HepG2 (cell line): Measurements from ENCODE around the gene MYLK3. TPM values are rescaled to one million over a fixed set of nuclear protein-coding genes. Genes with fewer than 3 reads are reported as not detected.
A peak's percentile ranks its signal among the peaks of the same experiment; 100 is the strongest.

ENCODE experiments used
- BCLAF1 ChIP-seq: fragments of 450-650 bp; IDR thresholded peaks from 2 replicates; pipeline ENCODE4 v1.6.1; 2017; ENCODE audit warnings: mild to moderate bottlenecking
- BORCS8-MEF2B ChIP-seq: sonication (generic); formaldehyde crosslinking; IDR thresholded peaks from 2 replicates; pipeline ENCODE4 v1.8.0; 2022; ENCODE audit warnings: mild to moderate bottlenecking, missing genetic modification reagents
- MIER3 ChIP-seq: IDR thresholded peaks from 2 replicates; pipeline ENCODE4 v1.6.1; 2016; ENCODE audit warnings: missing compliant biosample characterization, borderline replicate concordance
- NKX3-1 ChIP-seq: sonication (generic); formaldehyde crosslinking; IDR thresholded peaks from 2 replicates; pipeline ENCODE4 v1.5.0; 2020; ENCODE audit warnings: missing genetic modification reagents
- RNF219 ChIP-seq: sonication (generic); formaldehyde crosslinking; IDR thresholded peaks from 2 replicates; pipeline ENCODE4 v1.5.0; 2020; ENCODE audit warnings: mild to moderate bottlenecking, missing genetic modification reagents
- YY1 ChIP-seq: IDR thresholded peaks from 2 replicates; pipeline ENCODE4 v1.6.1; 2011; ENCODE audit warnings: low read length, low read depth, moderate library complexity, mild to moderate bottlenecking; ENCODE audit not compliant: insufficient read depth, insufficient replicate concordance
- ZFY ChIP-seq: sonication (generic); formaldehyde crosslinking; IDR thresholded peaks from 2 replicates; pipeline ENCODE4 v1.4.0; 2020; ENCODE audit warnings: missing genetic modification reagents
- ZNF770 ChIP-seq: sonication (generic); formaldehyde crosslinking; IDR thresholded peaks from 2 replicates; pipeline ENCODE4 v1.5.0; 2020; ENCODE audit warnings: mild to moderate bottlenecking, missing genetic modification reagents
- polyA plus RNA-seq, 8 experiments: library from polyadenylated mRNA; depleted of rRNA in 3 of 8; stranded (reverse) in 7 of 8; unstranded in 1 of 8; fragments of >200 nt; fragmentation: Illumina TruSeq in 4 of 8; extraction: Trizol in 4 of 8; gene quantifications; 2 replicates each; pipeline versions ENCODE4 v1.2.1 to v1.2.3, GENCODE V29; 2011 to 2016; ENCODE audit warnings: low read depth in 4 of 8, missing spikeins in 1 of 8, mixed read lengths in 1 of 8; ENCODE audit not compliant: insufficient read depth in 1 of 8
- total RNA-seq, 5 experiments: library from RNA; depleted of rRNA; stranded (reverse); fragments of >200 nt; fragmentation: Illumina TruSeq; extraction: Trizol; gene quantifications; 2 replicates each; pipeline ENCODE4 v1.2.3, GENCODE V29; 2016; ENCODE audit warnings: low read depth in 1 of 5
- TF ChIP-seq, protein P1 (sequence below): IDR thresholded peaks from 2 replicates; pipeline ENCODE4 v1.6.1; 2016
- TF ChIP-seq, protein P2 (sequence below): sonication (generic); formaldehyde crosslinking; IDR thresholded peaks from 2 replicates; pipeline ENCODE4 v1.5.1; 2020; ENCODE audit warnings: mild to moderate bottlenecking, missing genetic modification reagents, moderate library complexity
- TF ChIP-seq, protein P3 (sequence below): conservative IDR thresholded peaks from 2 replicates; pipeline ENCODE4 v1.6.1; 2018; ENCODE audit warnings: missing genetic modification reagents
- TF ChIP-seq, protein P4 (sequence below): sonication (generic); formaldehyde crosslinking; IDR thresholded peaks from 2 replicates; pipeline ENCODE4 v1.8.1; 2023; ENCODE audit warnings: mild to moderate bottlenecking, missing genetic modification reagents

Gene MYLK3
- total and polyA plus RNA-seq, 2 of the 13 experiments (the other 11 are each of a cell fraction or from before 2014, with no cell fraction given), result 0.04 to 0.18 TPM

DNA sequence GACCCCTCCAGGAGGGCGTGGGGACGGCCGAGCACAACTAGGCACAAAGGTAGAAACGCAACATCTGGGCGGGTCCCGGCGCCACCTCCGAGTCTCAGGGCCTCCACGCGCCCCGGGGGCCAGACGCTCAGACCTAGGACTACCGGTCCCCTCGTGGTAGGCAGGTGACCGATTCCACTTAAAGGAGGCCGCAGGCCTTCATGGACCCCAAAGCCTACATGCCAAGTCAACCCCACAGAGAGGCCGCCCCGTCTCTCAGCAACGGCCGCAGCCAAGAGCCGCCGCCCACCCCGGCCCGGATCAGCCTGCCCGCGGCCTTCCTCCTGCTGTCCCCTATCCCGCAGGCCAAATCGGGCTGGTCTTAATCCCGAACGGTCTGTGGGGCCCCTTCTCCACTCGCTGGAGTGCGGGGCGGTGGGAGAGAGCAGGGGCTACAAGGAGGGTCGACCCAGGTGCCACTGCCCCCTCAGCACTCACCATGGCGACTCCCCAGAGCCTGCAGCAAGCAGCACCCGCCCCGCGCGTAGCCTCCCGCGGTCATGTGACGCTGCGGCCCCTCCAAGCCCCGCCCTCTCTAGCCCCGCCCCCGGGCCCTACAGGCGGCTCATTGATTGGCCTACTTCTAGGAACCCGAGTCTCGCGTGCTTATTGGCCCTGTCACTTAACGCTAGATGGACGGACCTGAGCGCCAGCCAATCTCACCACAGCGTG is 59.3 kb downstream of the MYLK3 start, which contains the start of gene VPS35 (continued):
- TF ChIP-seq BCLAF1, result no peak
- peak; percentile 74 for TF ChIP-seq ZNF770 (CRISPR knock-in tag)
- peak; percentile 92; the same call in 1 of the 2 replicates for TF ChIP-seq NKX3-1 (CRISPR knock-in tag)
- TF ChIP-seq, protein P1, sequence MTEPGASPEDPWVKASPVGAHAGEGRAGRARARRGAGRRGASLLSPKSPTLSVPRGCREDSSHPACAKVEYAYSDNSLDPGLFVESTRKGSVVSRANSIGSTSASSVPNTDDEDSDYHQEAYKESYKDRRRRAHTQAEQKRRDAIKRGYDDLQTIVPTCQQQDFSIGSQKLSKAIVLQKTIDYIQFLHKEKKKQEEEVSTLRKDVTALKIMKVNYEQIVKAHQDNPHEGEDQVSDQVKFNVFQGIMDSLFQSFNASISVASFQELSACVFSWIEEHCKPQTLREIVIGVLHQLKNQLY (CRISPR knock-in tag), result 0 out of 2 replicates have a peak, but pooled peaks have one; percentile 36
- peak; percentile 91 for TF ChIP-seq ZFY (CRISPR knock-in tag)
- peak; percentile 28; the same call in 1 of the 2 replicates for TF ChIP-seq MIER3 (CRISPR knock-in tag)
- TF ChIP-seq, protein P2, sequence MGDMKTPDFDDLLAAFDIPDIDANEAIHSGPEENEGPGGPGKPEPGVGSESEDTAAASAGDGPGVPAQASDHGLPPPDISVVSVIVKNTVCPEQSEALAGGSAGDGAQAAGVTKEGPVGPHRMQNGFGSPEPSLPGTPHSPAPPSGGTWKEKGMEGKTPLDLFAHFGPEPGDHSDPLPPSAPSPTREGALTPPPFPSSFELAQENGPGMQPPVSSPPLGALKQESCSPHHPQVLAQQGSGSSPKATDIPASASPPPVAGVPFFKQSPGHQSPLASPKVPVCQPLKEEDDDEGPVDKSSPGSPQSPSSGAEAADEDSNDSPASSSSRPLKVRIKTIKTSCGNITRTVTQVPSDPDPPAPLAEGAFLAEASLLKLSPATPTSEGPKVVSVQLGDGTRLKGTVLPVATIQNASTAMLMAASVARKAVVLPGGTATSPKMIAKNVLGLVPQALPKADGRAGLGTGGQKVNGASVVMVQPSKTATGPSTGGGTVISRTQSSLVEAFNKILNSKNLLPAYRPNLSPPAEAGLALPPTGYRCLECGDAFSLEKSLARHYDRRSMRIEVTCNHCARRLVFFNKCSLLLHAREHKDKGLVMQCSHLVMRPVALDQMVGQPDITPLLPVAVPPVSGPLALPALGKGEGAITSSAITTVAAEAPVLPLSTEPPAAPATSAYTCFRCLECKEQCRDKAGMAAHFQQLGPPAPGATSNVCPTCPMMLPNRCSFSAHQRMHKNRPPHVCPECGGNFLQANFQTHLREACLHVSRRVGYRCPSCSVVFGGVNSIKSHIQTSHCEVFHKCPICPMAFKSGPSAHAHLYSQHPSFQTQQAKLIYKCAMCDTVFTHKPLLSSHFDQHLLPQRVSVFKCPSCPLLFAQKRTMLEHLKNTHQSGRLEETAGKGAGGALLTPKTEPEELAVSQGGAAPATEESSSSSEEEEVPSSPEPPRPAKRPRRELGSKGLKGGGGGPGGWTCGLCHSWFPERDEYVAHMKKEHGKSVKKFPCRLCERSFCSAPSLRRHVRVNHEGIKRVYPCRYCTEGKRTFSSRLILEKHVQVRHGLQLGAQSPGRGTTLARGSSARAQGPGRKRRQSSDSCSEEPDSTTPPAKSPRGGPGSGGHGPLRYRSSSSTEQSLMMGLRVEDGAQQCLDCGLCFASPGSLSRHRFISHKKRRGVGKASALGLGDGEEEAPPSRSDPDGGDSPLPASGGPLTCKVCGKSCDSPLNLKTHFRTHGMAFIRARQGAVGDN, result peak; percentile 84
- TF ChIP-seq YY1, result peak; percentile 79
- TF ChIP-seq, protein P3, sequence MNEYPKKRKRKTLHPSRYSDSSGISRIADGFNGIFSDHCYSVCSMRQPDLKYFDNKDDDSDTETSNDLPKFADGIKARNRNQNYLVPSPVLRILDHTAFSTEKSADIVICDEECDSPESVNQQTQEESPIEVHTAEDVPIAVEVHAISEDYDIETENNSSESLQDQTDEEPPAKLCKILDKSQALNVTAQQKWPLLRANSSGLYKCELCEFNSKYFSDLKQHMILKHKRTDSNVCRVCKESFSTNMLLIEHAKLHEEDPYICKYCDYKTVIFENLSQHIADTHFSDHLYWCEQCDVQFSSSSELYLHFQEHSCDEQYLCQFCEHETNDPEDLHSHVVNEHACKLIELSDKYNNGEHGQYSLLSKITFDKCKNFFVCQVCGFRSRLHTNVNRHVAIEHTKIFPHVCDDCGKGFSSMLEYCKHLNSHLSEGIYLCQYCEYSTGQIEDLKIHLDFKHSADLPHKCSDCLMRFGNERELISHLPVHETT (CRISPR knock-in tag), result no peak; the same call in 1 of the 2 replicates
- TF ChIP-seq BORCS8-MEF2B (CRISPR knock-in tag), result no peak; the same call in 1 of the 2 replicates
- TF ChIP-seq, protein P4, sequence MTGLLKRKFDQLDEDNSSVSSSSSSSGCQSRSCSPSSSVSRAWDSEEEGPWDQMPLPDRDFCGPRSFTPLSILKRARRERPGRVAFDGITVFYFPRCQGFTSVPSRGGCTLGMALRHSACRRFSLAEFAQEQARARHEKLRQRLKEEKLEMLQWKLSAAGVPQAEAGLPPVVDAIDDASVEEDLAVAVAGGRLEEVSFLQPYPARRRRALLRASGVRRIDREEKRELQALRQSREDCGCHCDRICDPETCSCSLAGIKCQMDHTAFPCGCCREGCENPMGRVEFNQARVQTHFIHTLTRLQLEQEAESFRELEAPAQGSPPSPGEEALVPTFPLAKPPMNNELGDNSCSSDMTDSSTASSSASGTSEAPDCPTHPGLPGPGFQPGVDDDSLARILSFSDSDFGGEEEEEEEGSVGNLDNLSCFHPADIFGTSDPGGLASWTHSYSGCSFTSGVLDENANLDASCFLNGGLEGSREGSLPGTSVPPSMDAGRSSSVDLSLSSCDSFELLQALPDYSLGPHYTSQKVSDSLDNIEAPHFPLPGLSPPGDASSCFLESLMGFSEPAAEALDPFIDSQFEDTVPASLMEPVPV (CRISPR knock-in tag), result no peak
- TF ChIP-seq RNF219, result no peak
